GM12892 (cell line): ENCODE data around the gene SUPT3H.

Experiments
- POLR2A ChIP-seq: IDR thresholded peaks from 2 replicates; pipeline ENCODE4 v1.6.1; 2011; ENCODE audit warnings: low read depth, low read length, control low read depth
- POLR2AphosphoS5 ChIP-seq: IDR thresholded peaks from 2 replicates; pipeline ENCODE4 v1.6.1; 2011; ENCODE audit warnings: low read depth, low read length, control low read depth

- TF ChIP-seq POLR2A (no peak), POLR2AphosphoS5 (no peak)
Observed at GRCh38 chr6:45074439-45074838, 303.3 kb downstream of the SUPT3H start.
